ENCODE data around the gene CDH6.

- no peak for TF ChIP-seq EZH2 (IDR thresholded peaks at IDR 0.05; ENCODE audit: low read depth, unreplicated experiment)
- TF ChIP-seq CTCF (conservative IDR thresholded peaks at IDR 0.05; ENCODE audit: low read depth in 2 of 2): no peak
- TF ChIP-seq JUNB (IDR thresholded peaks at IDR 0.05; ENCODE audit: unreplicated experiment): no peak
- TF ChIP-seq POLR2AphosphoS5 (IDR thresholded peaks at IDR 0.05; ENCODE audit: low read depth): no peak
- no peak for TF ChIP-seq CREB1 (CRISPR knock-in tag; IDR thresholded peaks at IDR 0.05; ENCODE audit: low read depth)
Observed at GRCh38 chr5:31148959-31149475, 44.5 kb upstream of the CDH6 start.
